K562 (cell line): Measurements from ENCODE around the gene DPEP1. TPM values are rescaled to one million over a fixed set of nuclear protein-coding genes. Genes with fewer than 3 reads are reported as not detected.

Source experiments
- ATAC-seq: fragments of 200-7000 bp; cut with Tn5 transposase; 3 replicates; pipeline ENCODE4 v1.9.1; 2020; ENCODE audit warnings: moderate library complexity
- BruUV-seq: library from RNA; stranded (reverse); fragments of 400-500 nt; replicated peaks from 2 replicates; lab custom pipeline; 2021; lab: Mats Ljungman, UMichigan
- CTCF ChIA-PET: fragments of 300-600 bp; formaldehyde crosslinking; extraction: SDS; loops from one replicate; lab custom pipeline; 2021; ENCODE audit warnings: low intra/inter-chr PET ratio; lab: Yijun Ruan, JAX
- POLR2A ChIA-PET: fragments of 300-600, 350-650 bp; sonication (Branson Sonifier 250); formaldehyde crosslinking; extraction: SDS; loops from one replicate; lab custom pipeline; 2021; ENCODE audit warnings: antibody characterized with exemption, inconsistent platforms; lab: Yijun Ruan, JAX
- DNase-seq, 4 experiments: peaks; one replicate each; pipeline versions ENCODE4 v3.0.0 to v3.0.0-alpha.2; 2011 to 2018; ENCODE audit warnings: low spot score in 3 of 4, mixed read lengths in 3 of 4; ENCODE audit errors: extremely low read depth in 1 of 4
- FAIRE-seq: peaks from 2 replicates; lab custom pipeline; 2011; peaks lifted over from hg19 to GRCh38; lab: Jason Lieb, UNC
- H2AFZ ChIP-seq: 2 replicates; pipeline ENCODE4 v1.6.0; 2011; ENCODE audit warnings: low read depth, low read length, control low read depth, inconsistent platforms
- H3K27ac ChIP-seq: fragments of 200-600 bp; 3 replicates; pipeline ENCODE4 v1.8.0; 2011; ENCODE audit warnings: low read depth, mild to moderate bottlenecking, control low read depth, inconsistent platforms, low read length, moderate library complexity, mixed read lengths; ENCODE audit errors: extremely low read depth
- H3K27me3 ChIP-seq, 2 experiments: fragments of 300-600 bp in 1 of 2; 2 replicates in 1 of 2; 3 replicates in 1 of 2; pipeline versions ENCODE4 v1.6.0 to v1.8.0; 2011; ENCODE audit warnings: inconsistent platforms in 2 of 2, low read length in 2 of 2, mild to moderate bottlenecking in 1 of 2, mixed read lengths in 1 of 2, moderate library complexity in 1 of 2; ENCODE audit not compliant: control insufficient read depth in 2 of 2, insufficient read depth in 2 of 2
- H3K36me3 ChIP-seq: fragments of 300-600 bp; 3 replicates; pipeline ENCODE4 v1.8.0; 2011; ENCODE audit warnings: mild to moderate bottlenecking, low read length, inconsistent platforms; ENCODE audit not compliant: control insufficient read depth, insufficient read depth
- H3K4me1 ChIP-seq, 2 experiments: fragments of 200-600 bp in 1 of 2; replicated peaks in 1 of 2; 2 replicates in 1 of 2; 3 replicates in 1 of 2; pipeline versions ENCODE4 v1.5.1 to v1.8.0; 2011; ENCODE audit warnings: inconsistent platforms in 2 of 2, low read length in 2 of 2, mild to moderate bottlenecking in 1 of 2, mixed read lengths in 1 of 2, moderate library complexity in 1 of 2; ENCODE audit not compliant: control insufficient read depth in 2 of 2, insufficient read depth in 2 of 2
- H3K4me2 ChIP-seq: 2 replicates; pipeline ENCODE4 v1.6.1; 2011; ENCODE audit warnings: low read length, control low read depth, inconsistent platforms, mixed read lengths; ENCODE audit not compliant: insufficient read depth
- H3K4me3 ChIP-seq: fragments of 200-600 bp; sonication (generic), shearing (Covaris generic); 2 replicates; pipeline ENCODE4 v1.5.1; 2016; ENCODE audit warnings: control low read depth, inconsistent platforms
- H3K79me2 ChIP-seq: fragments of 200-600 bp; 3 replicates; pipeline ENCODE4 v1.8.0; 2011; ENCODE audit warnings: low read length, inconsistent platforms; ENCODE audit not compliant: control insufficient read depth, insufficient read depth
- H3K9ac ChIP-seq, 2 experiments: 2 replicates each; pipeline versions ENCODE4 v1.6.0 to v1.6.1; 2011; ENCODE audit warnings: low read depth in 2 of 2, low read length in 2 of 2, control low read depth in 1 of 2, inconsistent platforms in 1 of 2, mild to moderate bottlenecking in 1 of 2, mixed read lengths in 1 of 2; ENCODE audit not compliant: insufficient read depth in 1 of 2
- H3K9me1 ChIP-seq: one replicate; pipeline ENCODE4 v1.6.0; 2011; ENCODE audit warnings: inconsistent platforms, mild to moderate bottlenecking, low read length, moderate library complexity; ENCODE audit not compliant: control insufficient read depth, insufficient read depth
- H3K9me3 ChIP-seq: replicated peaks from 2 replicates; pipeline ENCODE4 v1.5.1; 2011; ENCODE audit warnings: low read depth, low read length, inconsistent platforms; ENCODE audit not compliant: control insufficient read depth, insufficient read depth
- H4K20me1 ChIP-seq: replicated peaks from 2 replicates; pipeline ENCODE4 v1.6.1; 2011; ENCODE audit warnings: low read length, inconsistent platforms, mixed read lengths; ENCODE audit not compliant: control insufficient read depth, insufficient read depth
- E2F6 ChIP-seq, 2 experiments: IDR thresholded peaks; 2 replicates each; pipeline ENCODE4 v1.6.1; 2011; ENCODE audit warnings: borderline replicate concordance in 1 of 2, control low read depth in 1 of 2, low read depth in 1 of 2, low read length in 1 of 2, mild to moderate bottlenecking in 1 of 2, mixed read lengths in 1 of 2, moderate library complexity in 1 of 2; ENCODE audit not compliant: insufficient read depth in 1 of 2, insufficient read length in 1 of 2, poor library complexity in 1 of 2, severe bottlenecking in 1 of 2; ENCODE audit errors: extremely low read depth in 1 of 2
- GABPB1 ChIP-seq: sonication (generic); formaldehyde crosslinking; IDR thresholded peaks from 2 replicates; pipeline ENCODE4 v1.8.0; 2022; ENCODE audit warnings: mild to moderate bottlenecking, missing genetic modification reagents
- IRF2 ChIP-seq: sonication (generic); formaldehyde crosslinking; IDR thresholded peaks from 2 replicates; pipeline ENCODE4 v1.8.1; 2022; ENCODE audit warnings: mild to moderate bottlenecking, missing genetic modification reagents
- L3MBTL2 ChIP-seq: fragments of 450-650 bp; IDR thresholded peaks from 2 replicates; pipeline ENCODE4 v1.6.1; 2016; ENCODE audit warnings: mild to moderate bottlenecking, moderate library complexity
- MXI1 ChIP-seq: IDR thresholded peaks from 2 replicates; pipeline ENCODE4 v1.6.1; 2011; ENCODE audit warnings: low read depth, mild to moderate bottlenecking, improper control_type of control experiment, low read length
- MYC ChIP-seq, 2 experiments: fragments of 250-450 bp in 1 of 2; sonication (Bioruptor Pico) in 1 of 2; IDR thresholded peaks; 2 replicates each; pipeline versions ENCODE4 v1.5.1 to v1.6.1; 2012 to 2021; ENCODE audit warnings: low read depth in 2 of 2, borderline replicate concordance in 1 of 2, improper control_type of control experiment in 1 of 2, low read length in 1 of 2, mild to moderate bottlenecking in 1 of 2, moderate library complexity in 1 of 2
- NEUROD1 ChIP-seq: fragments of 150-350 bp; IDR thresholded peaks from 2 replicates; pipeline ENCODE4 v1.6.1; 2014; ENCODE audit warnings: borderline replicate concordance, low read length, low read depth; ENCODE audit not compliant: partially characterized antibody
- TAF7 ChIP-seq: fragments of 450-650 bp; IDR thresholded peaks from 2 replicates; pipeline ENCODE4 v1.6.1; 2016; ENCODE audit warnings: missing genetic modification characterization, missing compliant biosample characterization
- ZNF146 ChIP-seq: IDR thresholded peaks from one replicate; pipeline ENCODE4 v1.6.1; 2018; ENCODE audit warnings: missing compliant biosample characterization; ENCODE audit not compliant: unreplicated experiment
- WGBS: fragments of 100-300 bp; shearing (Covaris generic); methylation state at CpG from one replicate; pipeline ENCODE4 v1.1.6; 2016; ENCODE audit warnings: low coverage, mixed read lengths; ENCODE audit not compliant: insufficient coverage; ENCODE audit errors: missing lambda C conversion rate; 5-methylcytosine and 5-hydroxymethylcytosine counted together
- in situ Hi-C: fragments of 300-500 bp; cut with MboI; formaldehyde crosslinking; loops from 4 replicates; pipeline ENCODE4 v1.15.0; 2018; ENCODE audit warnings: inconsistent platforms, mixed read lengths
- intact Hi-C: fragments of 100-400 bp; cut with micrococcal nuclease; formaldehyde crosslinking; loops from 2 replicates; pipeline ENCODE4 v1.14.2; 2022
- polyA plus RNA-seq, 8 experiments: library from polyadenylated mRNA; depleted of rRNA in 4 of 8; stranded (reverse) in 5 of 8; unstranded in 3 of 8; fragments of >200 nt; fragmentation: Nextera tagmentation in 2 of 8; fragmentation: Illumina TruSeq in 1 of 8; extraction: Ambion mirVana in 2 of 8; extraction: Trizol in 1 of 8; gene quantifications; 2 replicates each; pipeline versions ENCODE4 v1.2.1 to v1.2.3, GENCODE V29; 2011 to 2014; ENCODE audit warnings: inconsistent platforms in 1 of 8, missing spikeins in 1 of 8
- total RNA-seq, 7 experiments: library from RNA; depleted of rRNA in 6 of 7; stranded (reverse); fragments of >200 nt in 6 of 7; fragmentation: Illumina TruSeq in 2 of 7; extraction: Trizol in 2 of 7; gene quantifications; 2 replicates each; pipeline versions ENCODE4 v1.2.1 to v1.2.3, GENCODE V29; 2011 to 2021; ENCODE audit warnings: low replicate concordance in 1 of 7

Gene DPEP1
- total and polyA plus RNA-seq, 9 of the 15 experiments (the other 6 are each of a cell fraction or from before 2014, with no cell fraction given) = 0.14 to 0.31 (median 0.20) TPM; not detected in 6

GRCh38 chr16:89576153-89577054 is 37.0 kb upstream of the DPEP1 start:
- DNase-seq (peak in 2 of 4 experiments; percentile 42 to 43), FAIRE-seq (no peak), ATAC-seq (no peak)
- Histone ChIP-seq H3K27ac (peak overlapping the region; percentile 78), H2AFZ (peak overlapping the region; percentile 76; the same call in 1 of the 2 replicates), H3K9me3 (peaks cover 7% of the 10 kb centered on the region), H3K4me2 (peak overlapping the region; percentile 78), H3K9me1 (peaks cover 4% of the 10 kb centered on the region), H3K9ac (peak overlapping the region; percentile 71 to 98), H4K20me1 (no peaks in the 10 kb centered on the region), H3K27me3 (no peaks in the 10 kb centered on the region), H3K4me3 (peak overlapping the region; percentile 57), H3K36me3 (peaks cover 41% of the 10 kb centered on the region), H3K4me1 (peaks cover 5 to 52% of the 10 kb centered on the region in 2 experiments), H3K79me2 (peaks cover 29% of the 10 kb centered on the region)
- ChIA-PET CTCF (no interaction called here), POLR2A (interaction anchor here (0.6 to 1.7 kb wide), 4 partner anchors 12 to 766 kb away, joined by 3 to 15 read pairs (median 3); no protein-coding TSS in a partner anchor)
- intact Hi-C loops (loop anchor here (10.0 kb wide), 1 partner anchor 68 kb away; no protein-coding TSS in a partner anchor), in situ Hi-C loops (no loop called here)
- WGBS = 24% methylated on average over 42 of the region's 89 CpGs
- BruUV-seq = no TSS peak
- TF ChIP-seq L3MBTL2 = peak; percentile 65
- TF ChIP-seq TAF7 (tag) = no peak
- no peak for TF ChIP-seq IRF2
- no peak for TF ChIP-seq MYC (IDR thresholded peaks at IDR 0.05; ENCODE audit: low read depth, low read length)
- TF ChIP-seq MYC (CRISPR knock-in tag; IDR thresholded peaks at IDR 0.05; ENCODE audit: borderline replicate concordance, low read depth) = no peak
- TF ChIP-seq GABPB1 (CRISPR knock-in tag) = 0 out of 2 replicates have a peak, but pooled peaks have one; percentile 23
- no peak for TF ChIP-seq ZNF146 (CRISPR knock-in tag)
- peak; percentile 66 to 74 for TF ChIP-seq E2F6 (IDR thresholded peaks at IDR 0.05; ENCODE audit: borderline replicate concordance in 1 of 2, extremely low read depth in 1 of 2, insufficient read depth in 1 of 2, insufficient read length in 1 of 2, low read depth in 1 of 2, low read length in 1 of 2, poor library complexity in 1 of 2, severe bottlenecking in 1 of 2)
- no peak for TF ChIP-seq NEUROD1
- TF ChIP-seq MXI1 = 0 out of 2 replicates have a peak, but pooled peaks have one; percentile 35
